ENCODE results near the gene WDFY3.

DNA sequence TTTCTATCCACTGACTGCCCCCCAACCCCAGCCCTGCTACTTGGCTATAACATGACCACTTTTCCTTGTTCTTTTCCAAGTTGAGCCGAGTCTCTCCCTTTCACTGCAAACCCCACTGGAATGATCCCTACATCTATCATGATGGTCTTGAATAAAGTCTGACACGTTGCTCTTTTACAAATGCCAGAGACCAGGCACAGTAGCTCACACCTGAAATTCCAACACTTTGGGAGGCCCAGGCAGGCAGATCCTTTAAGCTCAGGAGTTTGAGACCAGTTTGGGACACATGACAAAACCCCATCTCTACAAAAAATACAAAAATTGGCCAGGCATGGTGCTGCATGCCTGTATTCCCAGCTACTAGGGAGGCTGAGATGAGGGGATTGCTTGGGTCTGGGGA lies 100.9 kb downstream of the WDFY3 start:
- TF ChIP-seq CTCF (conservative IDR thresholded peaks at IDR 0.05; ENCODE audit: low read depth, low read length) (no peak), RFX5 (IDR thresholded peaks at IDR 0.05; ENCODE audit: low read depth, low read length) (no peak), MXI1 (IDR thresholded peaks at IDR 0.05; ENCODE audit: borderline replicate concordance, low read depth, low read length) (no peak), SMC3 (IDR thresholded peaks at IDR 0.05; ENCODE audit: low read depth, low read length) (no peak), POLR2A (IDR thresholded peaks at IDR 0.05; ENCODE audit: low read depth, low read length) (no peak), FOS (IDR thresholded peaks at IDR 0.05; ENCODE audit: low read depth, low read length) (no peak), RAD21 (IDR thresholded peaks at IDR 0.05; ENCODE audit: low read length) (no peak), MAZ (IDR thresholded peaks at IDR 0.05; ENCODE audit: borderline replicate concordance, low read depth, low read length) (no peak)
